Activated CD8-positive, alpha-beta memory T cell treated with anti-CD3 and anti-CD28 coated beads for 4 hours (primary cell): ENCODE data around the gene SYT2.
"Not testable (repeated sequence)": the region's sequence is repeated elsewhere in the genome, so short reads cannot be mapped to it uniquely, and the experiment has no call there.

ENCODE experiments used
- DNase-seq, 2 donors: peaks; one replicate each; pipeline ENCODE4 v3.0.0-alpha.2; 2020; ENCODE audit warnings: low read depth in 2 of 2

The SYT2 gene

GRCh38 chr1:202571719-202572339 is 138.4 kb downstream of the SYT2 start:
- DNase-seq: no peak

GRCh38 chr1:202569393-202570322 is 140.6 kb downstream of the SYT2 start:
- DNase-seq: no peak

GRCh38 chr1:202568826-202569225 is 141.4 kb downstream of the SYT2 start:
- DNase-seq: no peak

- no peak for DNase-seq
These were observed 141.8 kb downstream of the SYT2 start for GRCh38 chr1:202568410-202568809.

GRCh38 chr1:202567738-202568137 is 142.5 kb downstream of the SYT2 start:
- no peak for DNase-seq

GRCh38 chr1:202565890-202566602 is 144.2 kb downstream of the SYT2 start:
- no peak for DNase-seq

GRCh38 chr1:202564958-202565495 is 145.2 kb downstream of the SYT2 start:
- no peak for DNase-seq

- DNase-seq: no peak
These were observed 146.4 kb downstream of the SYT2 start for GRCh38 chr1:202563818-202564217.

- DNase-seq: no peak
These were observed 147.7 kb downstream of the SYT2 start for GRCh38 chr1:202562444-202563060.

GRCh38 chr1:202561726-202562443 is 148.4 kb downstream of the SYT2 start:
- DNase-seq: no peak

GRCh38 chr1:202561240-202561639 is 149.0 kb downstream of the SYT2 start:
- DNase-seq: no peak

- not testable (repeated sequence) for DNase-seq
These were observed 152.6 kb downstream of the SYT2 start for GRCh38 chr1:202557662-202558061.

GRCh38 chr1:202556037-202556436 is 154.2 kb downstream of the SYT2 start:
- DNase-seq: not testable (repeated sequence)

- DNase-seq: not testable (repeated sequence)
These were observed 155.6 kb downstream of the SYT2 start for GRCh38 chr1:202554619-202555018.

- no peak for DNase-seq
These were observed 156.7 kb downstream of the SYT2 start for GRCh38 chr1:202553560-202554038.

- not testable (repeated sequence) for DNase-seq
These were observed 157.2 kb downstream of the SYT2 start for GRCh38 chr1:202553078-202553477.

GRCh38 chr1:202552615-202553014 is 157.6 kb downstream of the SYT2 start:
- not testable (repeated sequence) for DNase-seq

- DNase-seq: no peak
These were observed 158.6 kb downstream of the SYT2 start for GRCh38 chr1:202551683-202552082.

GRCh38 chr1:202550088-202550487 is 160.2 kb downstream of the SYT2 start:
- not testable (repeated sequence) for DNase-seq

GRCh38 chr1:202547215-202547614 is 163.0 kb downstream of the SYT2 start:
- no peak for DNase-seq

- DNase-seq: not testable (repeated sequence)
These were observed 163.5 kb downstream of the SYT2 start for GRCh38 chr1:202546796-202547195.
